Measurements from ENCODE around the gene FSIP1.
"Not testable (repeated sequence)": the region's sequence is repeated elsewhere in the genome, so short reads cannot be mapped to it uniquely, and the experiment has no call there.

Gene FSIP1

GRCh38 chr15:39782441-39783138 lies at the start of gene FSIP1:
TSS of gene FSIP1 (minus strand) at chr15:39782841. CDS start at chr15:39776524, 6,317 bp downstream.
- DNase-seq (ENCODE audit: low read depth in 2 of 2), result peak; percentile 90 to 92

GRCh38 chr15:39830166-39830565 lies 47.5 kb upstream of the FSIP1 start:
- DNase-seq (ENCODE audit: low read depth in 2 of 2), result no peak

GRCh38 chr15:39828374-39828931 lies 45.8 kb upstream of the FSIP1 start:
- DNase-seq (ENCODE audit: low read depth in 2 of 2), result no peak

GRCh38 chr15:39826975-39827374 lies 44.3 kb upstream of the FSIP1 start:
- DNase-seq (ENCODE audit: low read depth in 2 of 2), result no peak

GRCh38 chr15:39823634-39824033 lies 41.0 kb upstream of the FSIP1 start:
- DNase-seq (ENCODE audit: low read depth in 2 of 2), result no peak

GRCh38 chr15:39820050-39820602 lies 37.5 kb upstream of the FSIP1 start:
- DNase-seq (ENCODE audit: low read depth in 2 of 2), result no peak

GRCh38 chr15:39819533-39819932 lies 36.9 kb upstream of the FSIP1 start:
- no peak for DNase-seq (ENCODE audit: low read depth in 2 of 2)

GRCh38 chr15:39817892-39818291 lies 35.3 kb upstream of the FSIP1 start:
- DNase-seq (ENCODE audit: low read depth in 2 of 2), result no peak

- DNase-seq (ENCODE audit: low read depth in 2 of 2), result no peak
These were observed 31.8 kb upstream of the FSIP1 start for GRCh38 chr15:39814489-39814888.

- DNase-seq (ENCODE audit: low read depth in 2 of 2), result not testable (repeated sequence)
These were observed 30.0 kb upstream of the FSIP1 start for GRCh38 chr15:39812651-39813050.

- no peak for DNase-seq (ENCODE audit: low read depth in 2 of 2)
These were observed 26.3 kb upstream of the FSIP1 start for GRCh38 chr15:39808909-39809308.

GRCh38 chr15:39807791-39808190 lies 25.1 kb upstream of the FSIP1 start:
- DNase-seq (ENCODE audit: low read depth in 2 of 2), result no peak

- DNase-seq (ENCODE audit: low read depth in 2 of 2), result no peak
These were observed 21.4 kb upstream of the FSIP1 start for GRCh38 chr15:39804026-39804425.

GRCh38 chr15:39803016-39803415 lies 20.4 kb upstream of the FSIP1 start:
- no peak for DNase-seq (ENCODE audit: low read depth in 2 of 2)

- no peak for DNase-seq (ENCODE audit: low read depth in 2 of 2)
These were observed 19.1 kb upstream of the FSIP1 start for GRCh38 chr15:39801641-39802309.

GRCh38 chr15:39799552-39800011 lies 16.9 kb upstream of the FSIP1 start:
- DNase-seq (ENCODE audit: low read depth in 2 of 2), result no peak

- no peak for DNase-seq (ENCODE audit: low read depth in 2 of 2)
These were observed 15.7 kb upstream of the FSIP1 start for GRCh38 chr15:39798382-39798781.

- no peak for DNase-seq (ENCODE audit: low read depth in 2 of 2)
These were observed 14.8 kb upstream of the FSIP1 start for GRCh38 chr15:39797407-39797806.

- DNase-seq (ENCODE audit: low read depth in 2 of 2), result no peak
These were observed 14.0 kb upstream of the FSIP1 start for GRCh38 chr15:39796601-39797000.

- no peak for DNase-seq (ENCODE audit: low read depth in 2 of 2)
These were observed 12.8 kb upstream of the FSIP1 start for GRCh38 chr15:39795486-39795885.

- DNase-seq (ENCODE audit: low read depth in 2 of 2), result no peak
These were observed 12.3 kb upstream of the FSIP1 start for GRCh38 chr15:39794954-39795353.

- DNase-seq (ENCODE audit: low read depth in 2 of 2), result no peak
These were observed 11.3 kb upstream of the FSIP1 start for GRCh38 chr15:39793923-39794322.

GRCh38 chr15:39792844-39793335 lies 10.2 kb upstream of the FSIP1 start:
- no peak for DNase-seq (ENCODE audit: low read depth in 2 of 2)
